Endodermal cell (in vitro differentiated cells): ENCODE measurements around the gene IL19. TPM values are rescaled to one million over a fixed set of nuclear protein-coding genes. Genes with fewer than 3 reads are reported as not detected.

Source experiments
- DNase-seq: peaks from one replicate; pipeline ENCODE4 v3.0.0-alpha.2; 2017
- H3K27ac ChIP-seq: 2 replicates; pipeline ENCODE4 v1.5.1; 2013; ENCODE audit warnings: mild to moderate bottlenecking, low read depth, low read length, moderate library complexity
- H3K27me3 ChIP-seq: 2 replicates; pipeline ENCODE4 v1.6.1; 2013; ENCODE audit warnings: mild to moderate bottlenecking, low read length, moderate library complexity; ENCODE audit not compliant: insufficient read depth, control insufficient read depth, poor library complexity, severe bottlenecking
- H3K36me3 ChIP-seq: 2 replicates; pipeline ENCODE4 v1.7.0; 2013; ENCODE audit warnings: mild to moderate bottlenecking, low read length, moderate library complexity; ENCODE audit not compliant: control insufficient read depth, insufficient read depth
- H3K4me1 ChIP-seq: one replicate; pipeline ENCODE4 v1.7.0; 2013; ENCODE audit warnings: low read length; ENCODE audit not compliant: control insufficient read depth, insufficient read depth
- H3K4me3 ChIP-seq: 2 replicates; pipeline ENCODE4 v1.5.1; 2013; ENCODE audit warnings: mild to moderate bottlenecking, low read length, moderate library complexity
- H3K9ac ChIP-seq: 2 replicates; pipeline ENCODE4 v1.6.1; 2013; ENCODE audit warnings: mild to moderate bottlenecking, low read length, moderate library complexity; ENCODE audit not compliant: poor library complexity, severe bottlenecking; ENCODE audit errors: extremely low read depth
- H3K9me3 ChIP-seq: 2 replicates; pipeline ENCODE4 v1.6.1; 2013; ENCODE audit warnings: mild to moderate bottlenecking, low read length, moderate library complexity; ENCODE audit not compliant: control insufficient read depth
- H3K27ac Mint-ChIP-seq: 2 replicates; pipeline ENCODE4 v1.8.0; 2020; ENCODE audit warnings: mixed read lengths
- H3K27me3 Mint-ChIP-seq: 2 replicates; pipeline ENCODE4 v1.8.0; 2021; ENCODE audit warnings: mild to moderate bottlenecking, mixed read lengths; ENCODE audit not compliant: insufficient read depth
- H3K36me3 Mint-ChIP-seq: 2 replicates; pipeline ENCODE4 v1.8.0; 2020; ENCODE audit warnings: low read depth, mixed read lengths
- H3K4me1 Mint-ChIP-seq: 2 replicates; pipeline ENCODE4 v1.8.0; 2020; ENCODE audit warnings: mixed read lengths
- H3K4me3 Mint-ChIP-seq: 2 replicates; pipeline ENCODE4 v1.8.0; 2020; ENCODE audit warnings: mild to moderate bottlenecking, moderate library complexity, mixed read lengths
- H3K9me3 Mint-ChIP-seq: 2 replicates; pipeline ENCODE4 v1.8.0; 2020; ENCODE audit warnings: mild to moderate bottlenecking, mixed read lengths
- whole genome bisulfite sequencing, 2 experiments: methylation state at CpG; one replicate each; pipeline versions ENCODE4 v1.1.5 to v1.1.7; 2013; ENCODE audit warnings: missing lambda C conversion rate in 2 of 2, mixed read lengths in 1 of 2; ENCODE audit not compliant: insufficient coverage in 1 of 2, insufficient read length in 1 of 2; 5-methylcytosine and 5-hydroxymethylcytosine counted together
- total RNA-seq, 2 donors: library from RNA; stranded (reverse); fragmentation: NEBNext Ultra II Directional in 1 of 2; extraction: Animal tissue kit (Norgen Biotek cat#: 25700) in 1 of 2; gene quantifications; 2 replicates in 1 of 2; 3 replicates in 1 of 2; pipeline ENCODE4 v1.2.1, GENCODE V29; 2021
- TF ChIP-seq, protein P1 (sequence below): fragments of 200-600 bp; sonication (generic); conservative IDR thresholded peaks from 2 replicates; pipeline ENCODE4 v1.5.0; 2021; ENCODE audit warnings: antibody characterized with exemption, mild to moderate bottlenecking

IL19 gene
- total RNA-seq, 2 donors from 2014 or later = not detected

- H3K9me3 ChIP-seq = no peaks in the 10 kb centered on the region
- no peaks in the 10 kb centered on the region for H3K36me3 Mint-ChIP-seq
- H3K36me3 ChIP-seq = no peaks in the 10 kb centered on the region
- no peak overlapping the region for H3K4me3 Mint-ChIP-seq
- peaks cover 7% of the 10 kb centered on the region for H3K4me1 Mint-ChIP-seq
- no peak overlapping the region for H3K4me3 ChIP-seq
- no peak for DNase-seq
- H3K9me3 Mint-ChIP-seq = no peaks in the 10 kb centered on the region
- no peak overlapping the region for H3K27ac Mint-ChIP-seq
- no peak overlapping the region for H3K9ac ChIP-seq
- H3K4me1 ChIP-seq = no peaks in the 10 kb centered on the region
- TF ChIP-seq, protein P1, sequence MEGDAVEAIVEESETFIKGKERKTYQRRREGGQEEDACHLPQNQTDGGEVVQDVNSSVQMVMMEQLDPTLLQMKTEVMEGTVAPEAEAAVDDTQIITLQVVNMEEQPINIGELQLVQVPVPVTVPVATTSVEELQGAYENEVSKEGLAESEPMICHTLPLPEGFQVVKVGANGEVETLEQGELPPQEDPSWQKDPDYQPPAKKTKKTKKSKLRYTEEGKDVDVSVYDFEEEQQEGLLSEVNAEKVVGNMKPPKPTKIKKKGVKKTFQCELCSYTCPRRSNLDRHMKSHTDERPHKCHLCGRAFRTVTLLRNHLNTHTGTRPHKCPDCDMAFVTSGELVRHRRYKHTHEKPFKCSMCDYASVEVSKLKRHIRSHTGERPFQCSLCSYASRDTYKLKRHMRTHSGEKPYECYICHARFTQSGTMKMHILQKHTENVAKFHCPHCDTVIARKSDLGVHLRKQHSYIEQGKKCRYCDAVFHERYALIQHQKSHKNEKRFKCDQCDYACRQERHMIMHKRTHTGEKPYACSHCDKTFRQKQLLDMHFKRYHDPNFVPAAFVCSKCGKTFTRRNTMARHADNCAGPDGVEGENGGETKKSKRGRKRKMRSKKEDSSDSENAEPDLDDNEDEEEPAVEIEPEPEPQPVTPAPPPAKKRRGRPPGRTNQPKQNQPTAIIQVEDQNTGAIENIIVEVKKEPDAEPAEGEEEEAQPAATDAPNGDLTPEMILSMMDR = no peak
- 70 to 82% methylated on average over 2 of the region's 2 CpGs for WGBS, 2 experiments
- H3K27me3 ChIP-seq = peaks cover 22% of the 10 kb centered on the region
- no peak overlapping the region for H3K27ac ChIP-seq
- peaks cover 6% of the 10 kb centered on the region for H3K27me3 Mint-ChIP-seq
These were observed 63.2 kb downstream of the IL19 start for GRCh38 chr1:206833801-206834200.

DNA sequence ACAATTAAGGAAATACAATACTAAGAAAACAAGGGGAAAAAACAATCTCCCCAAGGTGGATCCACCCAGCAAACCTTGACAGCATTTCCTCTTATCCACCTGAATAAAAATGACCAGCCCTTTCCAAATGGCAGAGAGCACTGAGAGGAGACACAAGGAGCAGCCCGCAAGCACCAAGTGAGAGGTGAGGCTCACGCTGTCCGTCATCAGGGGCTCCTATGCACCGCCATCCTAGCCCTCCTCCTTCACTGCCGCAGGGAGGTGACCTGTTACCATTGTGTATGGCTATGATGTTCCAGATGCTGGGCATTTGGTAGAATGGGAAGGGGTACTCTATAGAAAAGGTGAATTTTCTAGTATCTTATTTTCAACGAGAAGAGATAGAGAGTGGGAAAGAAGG, 63.6 kb downstream of the IL19 start:
- H3K27me3 Mint-ChIP-seq = peaks cover 8% of the 10 kb centered on the region

GRCh38 chr1:206834711-206835110, 64.1 kb downstream of the IL19 start:
- 87 to 90% methylated on average over 3 of the region's 3 CpGs for WGBS, 2 experiments
- H3K36me3 Mint-ChIP-seq = no peaks in the 10 kb centered on the region
- H3K27ac Mint-ChIP-seq = no peak overlapping the region
- H3K4me3 Mint-ChIP-seq = no peak overlapping the region
- H3K9me3 Mint-ChIP-seq = no peaks in the 10 kb centered on the region
- TF ChIP-seq, protein P1 = no peak
- Histone ChIP-seq H3K36me3 (no peaks in the 10 kb centered on the region), H3K4me1 (no peaks in the 10 kb centered on the region), H3K27me3 (peaks cover 31% of the 10 kb centered on the region), H3K9me3 (no peaks in the 10 kb centered on the region), H3K9ac (no peak overlapping the region), H3K4me3 (no peak overlapping the region), H3K27ac (no peak overlapping the region)
- DNase-seq = no peak
- peaks cover 8% of the 10 kb centered on the region for H3K27me3 Mint-ChIP-seq
- H3K4me1 Mint-ChIP-seq = peaks cover 4% of the 10 kb centered on the region

More for the DNA sequence above, 63.6 kb downstream of the IL19 start:
- no peak for DNase-seq
- no peak overlapping the region for H3K9ac ChIP-seq
- Mint-ChIP-seq H3K36me3 (no peaks in the 10 kb centered on the region), H3K9me3 (no peaks in the 10 kb centered on the region), H3K4me3 (no peak overlapping the region), H3K27ac (no peak overlapping the region), H3K4me1 (peaks cover 4% of the 10 kb centered on the region)
- WGBS, 2 experiments = 92% methylated on average over 1 to 6 of the region's 6 CpGs
- TF ChIP-seq, protein P1 = no peak
- H3K4me1 ChIP-seq = no peaks in the 10 kb centered on the region
- no peak overlapping the region for H3K4me3 ChIP-seq
- H3K36me3 ChIP-seq = no peaks in the 10 kb centered on the region
- peaks cover 26% of the 10 kb centered on the region for H3K27me3 ChIP-seq
- H3K27ac ChIP-seq = no peak overlapping the region
- H3K9me3 ChIP-seq = no peaks in the 10 kb centered on the region
